Superior temporal gyrus (tissue), 1 donor: ENCODE measurements around the gene HS6ST2.

Experiments used
- DNase-seq: peaks from one replicate; pipeline ENCODE4 v3.0.0-alpha.2; 2016; ENCODE audit errors: extremely low spot score

Gene HS6ST2

GRCh38 chrX:132742246-132742645 lies 216.2 kb downstream of the HS6ST2 start:
- no peak for DNase-seq

DNA sequence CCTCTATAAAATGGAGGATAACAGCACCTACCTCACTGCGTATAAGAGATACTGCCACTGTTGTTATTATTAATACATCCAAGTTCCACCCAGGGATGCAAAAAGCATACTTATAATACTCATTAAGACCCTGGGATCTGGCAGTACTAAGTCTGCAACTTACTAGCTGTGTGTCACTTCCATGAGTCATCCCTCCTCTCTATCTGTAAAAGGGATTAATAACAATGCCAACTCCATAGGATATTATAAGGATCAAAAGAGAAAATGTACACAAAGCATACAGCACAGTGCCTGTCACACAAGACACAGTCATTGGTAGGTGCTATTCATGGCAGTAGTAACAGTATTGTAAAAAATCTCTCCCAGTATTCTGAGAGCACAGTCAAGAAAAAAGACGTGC lies 216.7 kb downstream of the HS6ST2 start:
- DNase-seq, result no peak

DNA sequence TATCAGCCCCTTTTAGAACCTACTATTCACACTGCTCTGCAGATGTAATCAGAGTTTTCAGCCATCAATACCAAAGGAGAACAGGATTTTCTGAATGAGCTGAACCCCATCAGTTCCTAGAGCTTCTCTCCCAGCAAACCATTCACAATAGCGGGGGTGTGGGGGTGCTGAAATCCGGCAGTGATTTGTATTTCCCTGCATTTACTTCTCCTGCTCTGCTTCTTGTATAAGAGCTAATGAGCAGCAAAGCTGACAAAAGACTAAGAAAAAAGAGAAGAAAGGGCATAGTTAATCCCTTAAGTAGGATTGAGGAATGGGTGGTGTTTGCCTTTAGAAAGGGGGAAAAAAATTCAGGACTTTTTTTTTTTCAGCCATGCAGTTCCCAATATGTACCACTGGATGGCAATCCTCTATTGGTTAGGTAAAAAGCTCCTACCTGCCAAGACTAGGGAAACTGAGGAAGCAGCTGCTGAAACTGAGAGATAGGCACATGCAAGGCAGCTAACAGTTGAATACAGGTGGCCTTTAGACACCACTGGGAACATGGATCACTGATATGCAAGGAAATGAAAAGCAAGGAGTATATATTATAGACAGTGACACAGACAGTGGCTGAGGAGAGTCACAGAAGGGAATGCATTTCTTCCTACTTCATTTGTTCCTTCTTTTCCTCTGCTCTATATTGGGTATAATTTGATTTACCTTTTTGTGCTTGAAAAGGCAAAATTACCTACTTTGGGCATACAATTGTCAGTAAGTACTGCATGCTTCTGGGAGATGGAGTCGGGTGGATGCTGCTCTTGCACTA lies 217.9 kb downstream of the HS6ST2 start:
- DNase-seq, result peak; percentile 35

GRCh38 chrX:132738951-132739350 lies 219.5 kb downstream of the HS6ST2 start:
- no peak for DNase-seq

- no peak for DNase-seq
Measured at GRCh38 chrX:132737743-132738142, 220.7 kb downstream of the HS6ST2 start.

DNA sequence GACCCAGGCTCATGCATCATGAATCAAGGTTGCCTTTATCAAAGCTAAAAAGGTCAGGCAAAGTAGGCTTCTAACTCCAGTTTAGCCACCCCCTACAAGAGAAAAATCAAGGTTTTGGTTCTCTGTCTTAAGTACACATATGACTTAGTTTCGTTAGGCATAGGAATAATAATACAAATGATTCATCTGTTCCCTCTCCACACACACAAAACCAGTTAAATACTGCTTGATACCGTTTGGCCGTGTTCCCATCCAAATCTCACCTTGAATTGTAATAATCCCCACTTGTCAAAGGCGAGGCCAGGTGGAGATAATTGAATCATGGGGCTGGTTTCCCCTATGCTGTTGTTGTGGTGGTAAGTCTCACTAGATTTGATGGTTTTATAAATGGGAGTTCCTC lies 226.2 kb downstream of the HS6ST2 start:
- DNase-seq, result no peak

DNA sequence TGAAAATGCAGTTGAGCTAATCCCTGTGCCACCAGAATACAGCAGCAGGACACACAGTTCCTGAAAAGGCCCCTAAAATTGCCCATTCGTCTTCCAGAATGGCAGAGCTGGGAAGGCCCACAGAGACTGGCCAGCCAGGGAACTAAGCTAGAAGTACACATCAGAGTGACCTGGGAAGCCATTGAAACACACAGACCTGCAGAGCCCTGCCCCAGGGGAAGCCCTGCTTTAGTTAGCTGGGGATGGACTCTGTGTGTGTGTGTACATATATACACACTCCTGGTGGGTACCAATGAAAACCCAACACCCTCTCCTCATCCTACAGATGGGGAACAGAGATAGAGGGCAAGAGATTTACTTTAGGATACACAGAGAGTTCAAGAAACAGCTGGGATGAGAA lies 227.7 kb downstream of the HS6ST2 start:
- DNase-seq, result no peak

- no peak for DNase-seq
Measured at GRCh38 chrX:132730266-132730665, 228.2 kb downstream of the HS6ST2 start.

DNA sequence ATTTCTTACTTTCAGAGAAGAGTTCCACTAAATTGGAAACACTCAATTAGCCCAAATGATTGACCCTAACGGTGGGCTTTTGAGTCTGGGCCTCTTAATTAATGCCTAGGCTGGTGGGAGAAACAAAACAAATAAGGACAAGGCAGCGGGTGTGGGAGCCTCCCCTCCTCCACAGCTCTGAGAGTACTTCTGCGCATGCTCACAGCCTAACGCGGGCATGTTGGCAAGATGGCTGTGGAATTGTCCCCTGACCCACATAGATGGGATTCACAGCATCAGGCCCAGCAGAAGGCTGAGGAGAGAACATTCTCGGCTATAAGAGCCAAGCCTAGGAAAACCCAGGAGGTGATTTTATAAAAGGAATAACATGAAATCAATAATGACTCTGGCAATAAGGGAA lies 230.1 kb downstream of the HS6ST2 start:
- DNase-seq, result no peak

GRCh38 chrX:132718431-132718958 lies 239.9 kb downstream of the HS6ST2 start:
- DNase-seq, result no peak

DNA sequence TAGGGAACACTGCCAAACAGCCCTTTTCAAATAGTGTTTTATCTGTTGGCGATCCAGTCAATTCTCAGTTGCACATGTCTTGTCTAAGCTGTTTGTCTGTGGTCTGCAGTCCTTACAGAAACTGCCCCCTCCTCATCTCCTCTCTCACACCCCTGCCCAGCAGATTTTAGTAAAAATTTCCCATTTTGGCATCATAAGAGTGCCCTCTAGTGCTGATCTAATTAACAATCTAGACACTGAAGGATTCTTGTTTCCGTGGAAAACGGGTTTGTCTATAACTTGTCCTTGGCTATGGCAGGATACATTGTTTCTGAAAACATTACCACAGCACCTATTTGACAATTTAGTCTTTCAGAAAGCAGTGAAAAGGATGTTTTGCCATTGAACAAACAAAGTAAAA lies 242.4 kb downstream of the HS6ST2 start:
- peak; percentile 38 for DNase-seq

DNA sequence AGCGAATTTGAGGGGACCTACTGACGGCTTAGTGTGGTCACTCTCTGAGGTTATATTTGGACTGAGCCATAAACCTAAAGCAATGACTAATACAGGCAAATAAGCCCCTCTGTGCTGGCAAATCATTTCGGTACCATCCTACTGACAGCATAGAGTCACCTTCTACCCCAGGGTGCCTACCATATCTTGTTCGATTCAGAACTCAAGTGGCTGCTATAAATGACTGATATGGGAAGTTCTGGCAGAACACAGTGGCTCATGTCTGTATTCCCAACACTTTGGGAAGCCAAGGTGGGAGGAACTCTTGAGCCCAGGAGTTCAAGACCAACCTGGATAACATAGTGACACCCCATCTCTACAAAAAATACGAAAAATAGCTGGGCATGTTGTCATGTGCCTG lies 243.5 kb downstream of the HS6ST2 start:
- DNase-seq, result no peak

DNA sequence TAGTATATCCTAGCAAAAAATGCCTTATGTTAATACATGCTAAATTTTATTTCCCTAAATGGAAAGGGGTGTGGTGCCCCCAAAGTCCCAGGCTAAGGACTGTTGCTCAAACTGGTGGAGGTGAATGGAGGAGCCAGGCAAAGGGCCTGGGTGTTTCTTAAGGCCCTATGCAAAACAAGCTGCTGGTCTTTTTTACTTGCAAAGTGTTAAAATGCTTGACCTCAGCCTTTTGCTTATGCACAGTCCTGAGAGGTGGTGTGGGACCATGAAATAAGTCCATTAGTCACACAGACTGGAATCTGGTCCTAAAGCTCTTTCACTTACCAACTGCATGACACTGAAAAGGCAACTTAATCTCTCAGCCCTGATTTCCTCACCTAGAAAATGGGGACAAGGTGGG lies 246.1 kb downstream of the HS6ST2 start:
- DNase-seq, result no peak

DNA sequence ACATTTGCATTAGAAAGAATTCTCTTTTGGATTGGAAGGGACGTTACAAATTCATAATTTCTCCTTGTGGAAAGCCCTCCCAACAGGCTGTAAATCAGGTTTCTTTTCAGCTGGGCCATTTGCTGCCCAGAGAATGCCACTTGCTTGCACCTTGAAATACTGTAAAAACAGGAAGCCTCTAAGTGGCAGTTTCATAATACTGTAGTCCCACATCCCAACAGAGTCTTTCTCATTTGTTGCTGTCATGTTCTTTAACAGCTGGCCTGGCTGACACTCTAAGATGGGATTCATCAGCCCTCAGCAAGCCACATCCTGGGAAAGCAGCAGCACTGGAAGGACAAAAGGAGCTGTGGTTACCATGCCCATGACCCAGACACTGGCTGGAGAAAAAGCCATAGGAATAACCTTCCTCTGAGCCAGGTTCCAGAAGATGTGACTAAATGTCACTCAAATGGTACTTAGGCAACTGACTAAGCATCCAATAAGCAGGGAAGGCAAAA lies 247.7 kb downstream of the HS6ST2 start:
- no peak for DNase-seq

DNA sequence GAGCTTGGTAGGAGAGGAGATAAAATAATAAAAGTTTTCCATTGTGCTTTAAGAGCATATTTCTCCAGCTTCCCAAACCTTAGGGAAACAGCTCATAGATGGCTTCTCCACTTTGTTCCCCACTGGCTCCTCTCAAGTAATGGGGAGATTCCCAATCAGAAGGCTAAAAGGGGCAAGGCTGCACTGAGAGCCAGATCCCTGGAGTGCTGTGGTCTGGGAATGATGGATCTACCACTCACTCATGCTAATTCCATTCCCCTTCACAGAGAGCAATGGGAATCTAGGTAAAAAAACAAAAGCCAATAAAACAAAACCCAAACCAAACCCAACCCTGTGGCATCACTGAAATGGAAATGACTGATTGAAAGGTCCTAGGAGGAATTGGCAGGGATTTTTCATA lies 249.9 kb downstream of the HS6ST2 start:
- no peak for DNase-seq

DNA sequence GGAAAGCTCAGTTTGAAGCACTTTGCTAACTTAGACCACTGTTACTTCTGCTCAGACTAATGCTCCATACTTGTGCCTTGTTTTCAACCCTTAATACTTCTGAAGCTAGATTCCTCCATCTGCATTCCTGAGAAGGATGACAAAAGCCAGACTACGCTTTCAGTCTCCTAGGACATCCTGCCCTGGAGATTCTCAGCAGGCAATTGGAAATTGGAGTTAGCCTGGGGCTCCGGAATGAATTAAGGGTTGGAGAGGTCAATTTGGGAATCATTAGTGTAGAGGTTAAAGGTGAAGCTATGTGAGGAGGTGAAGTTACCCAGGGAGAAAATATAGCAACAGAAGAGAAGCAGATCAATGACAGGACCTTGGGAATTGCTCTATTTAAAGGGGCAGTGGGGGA lies 253.7 kb downstream of the HS6ST2 start:
- DNase-seq, result no peak

DNA sequence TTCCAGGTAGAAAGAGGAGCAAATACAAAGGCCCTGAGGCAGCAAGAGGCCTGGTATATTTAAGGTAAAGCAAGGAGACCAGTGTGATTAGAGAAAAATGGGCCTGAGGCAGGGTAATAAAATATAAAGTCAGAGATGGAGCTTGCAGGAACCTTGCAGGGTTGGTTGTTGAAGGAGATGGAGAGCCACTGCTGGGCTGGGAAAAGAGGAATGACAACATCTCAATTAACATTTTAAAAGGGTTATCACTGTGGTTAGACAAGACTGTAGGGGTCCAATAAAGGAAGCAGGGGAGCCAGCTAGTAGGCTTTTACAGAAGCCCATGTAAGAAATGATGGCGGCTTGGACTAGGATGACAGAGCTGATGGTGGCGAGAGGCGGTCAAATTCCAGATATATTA lies 264.0 kb downstream of the HS6ST2 start:
- DNase-seq, result no peak

DNA sequence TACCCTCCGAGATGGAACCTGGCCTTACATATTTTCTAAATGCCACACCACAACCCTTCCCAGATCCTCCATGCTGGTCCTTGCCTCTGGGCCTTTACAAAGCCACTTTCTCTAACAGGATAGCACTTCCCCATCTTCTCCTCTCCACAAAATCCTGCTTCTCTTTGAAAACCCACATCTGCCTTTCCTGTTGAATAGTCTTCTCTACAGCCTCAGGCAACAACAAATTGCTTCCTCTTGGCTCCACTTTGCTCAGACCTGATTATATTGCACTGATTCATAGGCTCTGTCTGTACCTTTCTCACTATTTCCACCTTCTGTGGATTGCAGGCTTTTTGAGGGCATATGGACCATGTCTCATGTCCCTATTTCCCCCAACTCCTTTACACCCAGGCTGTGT lies 265.9 kb downstream of the HS6ST2 start:
- DNase-seq, result no peak

- DNase-seq, result no peak
Measured at GRCh38 chrX:132692066-132692465, 266.4 kb downstream of the HS6ST2 start.

GRCh38 chrX:132689612-132690563 lies 268.5 kb downstream of the HS6ST2 start:
- DNase-seq, result no peak

GRCh38 chrX:132685276-132685675 lies 273.2 kb downstream of the HS6ST2 start:
- peak; percentile 15 for DNase-seq

- DNase-seq, result no peak
Measured at GRCh38 chrX:132677233-132677716, 281.2 kb downstream of the HS6ST2 start.
